NCI-H2196 treated with DMSO at 0.1 percent for 48 hours (cell line): ENCODE measurements around the gene BRME1.
"Not testable (repeated sequence)": the region's sequence is repeated elsewhere in the genome, so short reads cannot be mapped to it uniquely, and the experiment has no call there.

Source experiments
- DNase-seq: peaks from one replicate; lab custom pipeline; 2025; ENCODE audit not compliant: unreplicated experiment; lab: John Stamatoyannopoulos, UW

Gene BRME1

DNA sequence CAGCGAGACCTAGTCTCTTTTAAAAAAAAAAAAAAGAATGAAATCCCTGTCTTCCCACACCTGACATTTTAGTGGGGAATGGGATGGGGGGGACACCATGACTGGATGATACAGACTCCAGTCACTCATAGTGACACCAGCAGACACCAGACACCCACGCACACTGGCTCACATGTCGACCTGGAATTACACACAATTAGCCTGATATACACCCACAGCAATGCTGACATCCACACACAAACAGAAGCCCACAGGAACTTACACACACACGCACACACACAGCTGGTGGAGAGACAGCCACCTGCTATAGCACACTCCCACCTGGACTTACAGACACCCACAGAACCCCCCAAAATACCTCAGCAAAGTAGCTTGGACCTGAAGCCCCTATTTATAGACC lies 37.3 kb downstream of the BRME1 start:
- DNase-seq, result no peak

DNA sequence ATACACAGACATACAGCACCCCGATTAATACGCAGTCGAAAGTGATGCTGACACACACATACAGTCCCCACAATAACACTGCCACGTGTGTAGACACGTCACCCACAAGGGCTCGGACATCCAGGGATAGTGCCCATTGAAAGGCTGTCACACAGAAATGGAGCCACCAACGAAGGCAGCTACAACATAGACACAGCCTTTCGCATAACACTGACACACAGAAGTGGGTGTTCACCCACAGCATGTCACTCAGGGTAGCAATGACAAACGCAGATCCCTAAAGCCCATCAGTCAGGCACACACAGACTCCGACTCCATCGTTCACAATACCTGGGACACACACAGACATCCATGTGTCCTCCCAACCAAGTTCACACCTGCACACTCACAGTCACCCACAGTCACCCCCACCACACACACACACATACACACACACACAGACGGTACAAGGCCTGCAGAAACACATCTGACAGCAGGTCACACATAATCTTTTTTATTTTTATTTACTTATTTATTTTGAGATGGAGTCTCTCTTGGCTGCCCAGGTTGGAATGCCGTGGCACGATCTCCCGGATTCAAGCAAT lies 39.4 kb downstream of the BRME1 start:
- no peak for DNase-seq

DNA sequence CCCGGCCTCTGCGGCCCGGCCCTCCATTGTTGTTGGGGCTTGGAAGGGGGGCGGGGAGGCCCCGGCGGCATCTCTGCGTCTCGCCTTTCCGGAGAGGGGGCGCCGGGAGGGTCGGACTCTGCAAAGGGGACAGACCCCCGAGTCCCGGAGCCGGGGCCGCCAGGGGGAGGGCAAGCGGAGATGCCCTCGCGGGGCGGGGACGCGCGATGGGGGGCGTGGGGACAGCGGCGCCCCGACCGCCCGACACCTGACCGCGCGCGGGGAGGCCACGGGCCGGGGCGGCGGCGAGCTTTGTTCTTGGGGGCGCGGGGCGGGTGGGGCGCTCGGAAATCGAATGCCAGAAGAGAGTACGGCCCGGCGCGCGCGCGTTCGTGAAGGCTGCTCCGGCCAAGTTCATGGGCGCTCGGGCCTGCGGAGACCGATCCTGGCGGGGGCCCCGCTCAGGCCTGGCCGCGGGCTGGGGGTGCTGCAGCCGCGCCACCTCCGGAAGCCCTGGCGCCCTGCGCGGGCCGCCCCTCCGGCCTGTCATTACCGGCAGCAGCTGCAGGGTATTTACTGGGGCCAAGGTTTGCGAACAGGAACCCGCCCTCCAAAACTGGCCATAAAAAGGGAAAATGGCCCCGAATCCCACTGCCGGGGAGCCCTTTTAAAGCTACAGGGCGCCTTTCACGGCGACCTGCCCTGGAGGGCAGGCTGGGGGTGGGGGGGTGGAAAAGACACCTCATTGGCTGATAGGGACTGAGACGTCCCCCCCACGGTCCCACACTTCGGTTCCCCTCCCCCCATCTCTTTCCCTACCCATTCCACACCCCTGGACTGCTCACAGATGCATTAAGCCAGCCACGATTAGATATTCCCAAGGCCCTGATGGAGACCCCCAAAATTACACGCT lies 40.1 kb downstream of the BRME1 start:
- DNase-seq, result no peak

DNA sequence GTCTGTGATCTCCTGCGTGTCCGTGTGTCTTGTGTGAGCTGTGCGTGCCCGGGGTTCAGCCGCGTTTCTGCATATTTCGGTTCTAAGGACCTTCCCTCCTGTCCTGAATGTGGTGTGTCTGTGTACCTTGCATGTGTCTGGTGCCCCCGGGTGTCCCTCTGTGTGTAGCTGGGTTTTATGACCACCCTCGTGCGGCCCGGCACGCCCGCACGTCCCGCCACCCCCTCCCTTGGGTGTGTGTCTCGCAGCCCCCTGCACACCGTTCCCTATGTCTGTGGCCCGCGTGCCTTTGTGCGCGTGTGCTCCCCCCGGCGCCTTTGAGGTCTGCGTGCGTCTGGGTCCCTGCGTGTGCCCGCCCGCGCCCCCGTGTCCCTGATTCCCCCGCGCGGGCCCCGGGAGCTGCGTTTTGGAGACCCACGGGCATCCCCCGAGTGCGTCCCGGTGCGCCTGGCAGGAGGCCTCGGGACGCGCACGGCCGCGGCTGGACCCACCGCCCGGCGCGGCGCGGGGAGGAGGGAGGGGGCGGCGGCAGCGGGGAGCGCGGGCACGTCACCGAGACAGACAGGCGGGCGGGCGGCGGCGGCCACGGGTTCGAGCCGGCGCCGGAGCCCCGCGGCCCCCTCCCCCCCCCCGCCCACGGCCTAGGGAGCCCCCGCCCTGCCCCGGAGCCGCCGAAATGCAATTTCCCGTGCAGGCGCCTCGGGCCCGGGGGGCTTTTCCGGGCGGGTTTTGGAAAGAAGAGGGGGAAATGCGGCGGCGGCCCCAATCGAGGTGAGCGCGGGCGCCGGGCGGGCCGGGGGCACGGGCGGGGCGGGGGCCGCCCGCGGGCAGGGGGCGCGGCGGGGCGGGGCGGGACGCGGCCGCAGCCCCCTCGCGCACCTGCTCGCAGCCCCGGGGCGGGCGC lies 41.0 kb downstream of the BRME1 start:
- no peak for DNase-seq

DNA sequence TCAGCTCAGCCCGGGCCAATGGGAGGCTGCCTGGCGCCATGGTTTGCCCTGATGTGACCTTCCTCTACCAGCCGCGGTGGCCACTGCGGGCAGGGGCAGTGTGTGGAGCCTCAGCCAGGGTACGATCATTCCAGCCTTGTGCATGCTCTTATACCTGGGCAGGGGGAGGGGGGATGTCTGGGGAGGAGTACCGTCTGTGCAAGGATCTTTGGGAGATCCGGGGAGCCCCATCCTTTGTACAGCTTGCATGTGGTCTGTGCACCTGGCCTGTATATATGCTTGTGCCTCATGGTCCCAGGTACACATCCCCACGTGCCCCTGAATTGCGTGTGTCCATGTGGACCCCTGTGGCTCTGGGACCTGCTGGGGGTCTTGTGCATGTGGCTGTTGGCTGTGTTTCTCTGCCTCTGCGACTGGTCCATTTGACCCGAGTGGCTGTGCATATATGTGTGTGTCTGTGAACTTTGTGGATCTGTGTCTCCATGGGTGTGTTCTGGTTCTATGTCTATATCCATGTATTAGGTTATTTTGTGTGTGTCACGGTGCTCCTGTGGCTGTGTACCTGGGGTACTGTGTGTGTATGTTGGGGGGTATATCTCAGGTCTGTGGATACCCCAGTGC lies 41.8 kb downstream of the BRME1 start:
- DNase-seq, result no peak

DNA sequence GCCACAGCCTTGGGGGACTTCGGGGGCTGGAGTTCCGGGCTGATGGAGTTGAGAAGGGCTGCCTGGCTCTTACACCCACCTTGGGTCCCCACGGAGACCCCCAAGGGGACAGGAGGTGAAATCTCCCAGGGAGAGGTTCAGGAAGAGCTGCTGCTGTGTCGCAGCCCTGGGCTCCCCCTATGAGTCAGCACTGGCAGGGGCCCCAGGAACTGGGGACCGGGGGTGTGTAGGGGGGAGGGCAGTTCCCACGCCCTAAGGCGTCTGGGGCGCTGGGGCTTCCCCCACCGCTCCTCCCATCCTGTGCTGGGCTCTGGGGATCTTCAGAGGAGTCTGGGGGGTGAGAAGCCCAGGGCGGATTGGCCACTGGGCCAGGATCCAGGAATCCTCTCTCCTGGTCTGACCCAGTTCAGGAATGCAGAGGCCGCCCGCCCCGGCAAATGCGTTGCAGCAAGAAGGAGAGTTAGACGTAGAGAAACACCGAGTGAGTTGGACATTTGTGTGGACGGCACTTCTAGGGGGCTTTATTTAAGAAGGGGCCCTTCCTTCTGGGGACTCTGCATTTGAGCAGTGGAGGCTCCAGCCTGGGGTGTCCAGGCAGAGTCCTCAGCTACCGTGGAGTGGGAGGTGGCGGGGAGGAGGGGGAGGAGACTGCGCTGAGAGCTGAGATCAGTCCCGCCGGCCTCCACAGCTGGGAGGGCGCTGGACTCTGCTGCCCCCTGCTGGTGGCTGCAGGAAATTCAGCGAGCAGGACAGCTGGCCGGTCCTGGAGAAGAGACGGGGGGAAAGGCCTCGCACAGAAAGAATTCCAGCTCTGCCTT lies 44.0 kb downstream of the BRME1 start:
- peak; percentile 78 for DNase-seq

DNA sequence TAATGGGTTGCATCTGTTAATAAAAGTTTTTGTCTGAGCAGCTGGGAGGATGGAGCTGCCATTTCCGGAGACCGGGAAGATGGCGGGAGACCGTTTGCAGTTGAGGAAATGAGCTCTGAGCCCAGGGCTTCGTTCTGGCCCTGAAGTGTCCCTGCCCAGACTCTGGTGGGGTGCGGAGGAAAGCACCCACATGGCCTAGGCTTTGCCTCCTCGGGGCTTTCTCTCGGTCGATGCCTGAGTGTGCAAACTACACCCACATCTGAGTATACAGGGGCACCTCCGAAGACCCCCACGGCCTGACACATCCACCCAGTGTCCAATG lies 44.6 kb downstream of the BRME1 start:
- DNase-seq, result no peak

DNA sequence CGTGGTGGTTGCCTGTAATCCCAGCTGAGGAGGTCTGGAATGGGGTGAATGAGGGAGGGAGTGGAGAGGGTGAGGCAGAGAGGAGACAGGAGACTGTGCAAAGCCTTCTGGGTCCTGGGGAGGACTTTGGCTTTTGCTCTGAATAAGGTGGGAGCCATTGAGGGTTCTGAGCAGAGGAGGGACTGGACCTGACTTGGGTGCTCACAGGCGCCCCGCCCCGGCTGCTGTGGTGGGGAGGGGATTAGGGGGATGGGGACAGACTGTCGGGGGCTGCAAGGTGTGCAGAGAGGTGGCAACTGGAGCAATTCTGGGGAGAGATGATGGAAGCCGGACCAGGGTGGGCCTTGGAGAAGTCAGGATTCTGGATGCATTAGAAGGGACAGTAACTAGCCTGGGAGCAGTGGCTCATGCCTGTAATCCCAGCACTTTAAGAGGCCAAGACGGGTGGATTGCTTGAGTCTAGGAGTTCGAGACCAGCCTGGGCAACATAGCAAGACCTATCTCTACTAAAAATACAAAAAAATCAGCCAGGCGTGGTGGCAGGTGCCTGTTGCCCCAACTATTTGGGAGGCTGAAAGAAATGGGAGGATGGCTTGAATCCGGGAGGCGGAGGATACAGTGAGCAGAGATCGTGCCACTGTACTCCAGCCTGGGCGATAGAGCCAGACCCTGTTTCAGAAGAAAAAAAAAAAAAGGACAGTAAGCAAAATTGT lies 45.1 kb downstream of the BRME1 start:
- DNase-seq, result no peak

DNA sequence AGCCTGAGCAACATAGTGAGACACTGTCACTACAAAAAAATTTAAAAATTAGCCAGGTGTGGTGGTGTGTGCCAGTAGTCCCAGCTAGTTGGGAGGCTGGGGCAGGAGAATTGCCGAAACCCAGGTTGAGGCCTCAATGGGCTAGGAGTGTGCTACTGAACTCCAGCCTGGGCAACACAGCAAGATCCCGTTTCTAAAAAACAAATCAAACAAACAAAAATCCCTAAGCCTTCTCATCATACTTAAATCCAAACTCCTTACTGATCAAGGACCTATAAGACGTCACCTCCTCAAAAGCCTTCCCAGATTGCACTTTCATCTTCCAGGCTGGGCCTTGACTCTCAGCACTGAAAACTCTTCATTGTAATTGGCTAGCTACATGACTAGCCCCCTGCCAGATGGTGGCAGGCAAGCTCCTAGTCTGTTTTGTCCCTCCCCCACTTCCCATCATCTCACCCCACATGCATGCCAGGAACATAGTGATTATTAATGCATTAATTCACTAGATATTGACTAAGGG lies 46.5 kb downstream of the BRME1 start:
- no peak for DNase-seq

DNA sequence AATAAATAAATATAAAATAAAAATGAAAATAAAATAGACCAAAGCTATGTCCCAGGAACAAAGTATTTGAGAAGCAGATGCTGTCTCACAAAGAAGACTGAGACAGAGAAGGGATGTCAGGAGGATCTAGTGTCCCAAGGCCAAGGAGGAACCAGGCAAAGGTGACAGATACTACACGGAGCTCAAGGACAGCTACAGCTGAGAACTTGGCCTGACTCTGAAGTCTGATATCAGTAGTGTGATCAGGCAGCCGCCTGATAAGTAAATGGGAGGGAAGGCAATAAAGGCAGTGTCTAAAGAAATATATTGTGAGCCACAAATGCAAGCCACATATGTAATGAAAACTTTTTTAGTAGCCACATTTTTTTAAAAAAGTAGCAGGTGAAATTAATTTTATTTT lies 49.4 kb downstream of the BRME1 start:
- no peak for DNase-seq

DNA sequence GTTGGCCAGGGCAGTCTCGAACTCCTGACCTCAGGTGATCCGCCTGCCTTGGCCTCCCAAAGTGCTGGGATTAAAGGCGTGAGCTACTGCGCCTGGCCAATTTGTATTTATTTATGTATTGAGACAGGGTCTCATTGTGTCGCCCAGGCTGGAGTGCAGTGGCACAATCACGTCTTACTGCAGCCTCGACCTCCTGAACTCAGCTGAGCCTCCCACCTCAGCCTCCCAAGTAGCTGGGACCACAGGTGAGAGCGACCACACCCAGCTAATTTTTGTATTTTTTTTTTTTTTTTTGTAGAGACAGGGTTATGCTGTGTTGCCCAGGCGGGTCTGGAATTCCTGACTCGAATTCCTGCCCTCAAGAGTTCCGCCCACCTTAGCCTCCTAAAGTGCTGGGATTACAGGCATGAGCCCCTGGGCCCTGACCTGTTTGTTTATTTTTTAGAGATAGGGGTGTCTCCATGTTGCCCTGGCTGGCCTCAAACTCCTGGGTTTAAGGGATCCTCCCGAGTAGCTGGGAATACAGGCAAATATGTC lies 53.7 kb downstream of the BRME1 start:
- DNase-seq, result not testable (repeated sequence)

DNA sequence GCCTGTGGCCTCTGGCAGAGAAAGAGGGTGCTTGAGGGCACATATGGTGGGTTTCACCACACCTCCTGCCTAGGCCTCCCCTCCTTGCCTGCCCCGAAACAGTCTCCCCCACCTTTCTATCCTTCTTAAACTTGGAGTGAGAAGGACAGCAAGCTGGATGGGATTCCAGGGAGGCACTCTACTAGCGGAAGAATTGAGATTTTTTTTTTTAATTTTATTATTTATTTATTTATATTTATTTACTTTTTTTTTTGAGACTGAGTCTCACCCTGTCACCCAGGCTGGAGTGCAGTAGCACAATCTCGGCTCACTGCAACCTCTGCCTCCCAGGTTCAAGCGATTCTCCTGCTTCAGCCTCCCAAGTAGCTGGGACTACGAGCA lies 54.2 kb downstream of the BRME1 start:
- not testable (repeated sequence) for DNase-seq

DNA sequence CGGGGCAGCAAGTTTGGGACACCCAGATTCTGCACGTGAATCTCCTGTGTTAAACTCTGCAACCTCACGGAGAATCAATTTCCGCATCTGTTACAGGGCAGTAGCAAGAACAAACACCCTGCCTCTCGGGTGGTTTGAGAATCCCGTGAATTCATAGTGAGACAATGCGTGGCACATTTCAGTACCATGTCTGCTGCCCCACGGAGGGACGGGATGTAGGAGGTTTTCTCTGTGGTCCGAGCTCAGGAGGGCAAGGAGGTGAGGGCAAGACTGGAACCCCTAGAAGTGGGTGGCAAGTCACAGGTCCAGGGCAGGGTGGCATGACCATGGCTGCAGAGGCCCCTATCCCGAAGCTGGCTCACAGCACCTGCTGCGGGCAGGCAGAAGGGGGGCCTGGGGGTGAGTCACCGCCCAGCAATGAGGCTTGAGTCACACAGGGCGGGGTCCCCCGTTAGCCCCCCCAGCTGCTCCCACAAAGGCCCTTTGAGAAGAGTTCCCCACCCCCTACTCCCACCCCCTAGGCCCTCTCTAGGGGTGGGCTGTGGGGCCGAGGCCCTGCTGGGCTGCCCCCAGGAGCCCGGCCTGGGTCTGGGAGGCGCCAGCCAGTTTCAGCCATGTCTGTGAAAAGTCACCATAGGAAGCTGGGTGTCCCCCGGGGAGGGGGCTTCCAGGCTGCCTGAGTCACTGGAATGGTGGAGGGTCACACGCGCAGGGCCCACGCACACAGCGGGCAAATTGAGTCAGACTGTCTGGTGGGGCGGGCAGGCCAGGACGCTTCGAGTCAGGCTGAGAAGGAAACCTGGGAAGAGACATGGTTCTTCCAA lies 54.8 kb downstream of the BRME1 start:
- peak; percentile 54 for DNase-seq

DNA sequence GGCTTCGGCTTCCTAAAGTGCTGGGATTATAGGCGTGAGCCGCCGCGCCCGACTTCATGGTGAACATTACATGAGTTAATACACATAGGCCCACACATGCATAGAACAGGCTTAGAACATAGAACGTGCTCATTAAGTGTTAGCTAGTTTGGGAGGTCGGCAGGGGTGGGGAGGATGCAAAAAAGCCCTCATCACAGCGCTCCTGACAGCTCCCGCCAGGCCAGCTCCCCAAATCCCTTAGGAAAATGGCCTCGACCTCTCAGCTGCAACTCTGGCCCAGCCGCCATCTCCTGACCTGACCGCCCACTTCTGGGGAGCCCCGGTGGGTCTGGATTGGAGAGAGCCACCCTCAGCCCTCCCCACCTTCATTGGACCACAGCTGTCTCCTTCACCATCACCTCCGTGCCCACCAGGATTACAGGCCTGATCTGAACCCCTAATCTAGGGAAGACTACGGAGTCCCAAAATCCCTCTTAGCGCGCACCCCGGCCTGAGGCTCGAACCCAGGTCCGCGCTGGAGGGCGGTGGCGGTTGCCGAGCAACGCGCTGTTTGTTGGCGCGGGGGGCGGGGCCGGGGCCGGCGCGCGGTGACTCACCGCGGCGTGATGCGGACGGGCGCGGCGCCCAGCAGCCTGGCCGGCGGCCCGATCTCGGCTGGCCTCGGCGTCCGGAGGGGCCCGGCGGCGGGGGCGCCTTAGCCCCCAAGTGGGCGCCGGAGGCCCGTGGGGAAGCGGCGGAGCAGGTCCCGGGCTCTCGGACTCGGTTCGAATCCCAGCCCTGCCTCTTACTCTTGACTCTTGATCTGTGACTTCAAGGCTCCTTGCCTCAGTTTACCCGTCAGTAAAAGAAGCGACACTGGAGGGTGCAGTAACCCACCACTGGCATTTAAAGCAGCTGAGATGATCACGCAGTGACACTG lies 55.7 kb downstream of the BRME1 start:
- DNase-seq, result peak; percentile 40

DNA sequence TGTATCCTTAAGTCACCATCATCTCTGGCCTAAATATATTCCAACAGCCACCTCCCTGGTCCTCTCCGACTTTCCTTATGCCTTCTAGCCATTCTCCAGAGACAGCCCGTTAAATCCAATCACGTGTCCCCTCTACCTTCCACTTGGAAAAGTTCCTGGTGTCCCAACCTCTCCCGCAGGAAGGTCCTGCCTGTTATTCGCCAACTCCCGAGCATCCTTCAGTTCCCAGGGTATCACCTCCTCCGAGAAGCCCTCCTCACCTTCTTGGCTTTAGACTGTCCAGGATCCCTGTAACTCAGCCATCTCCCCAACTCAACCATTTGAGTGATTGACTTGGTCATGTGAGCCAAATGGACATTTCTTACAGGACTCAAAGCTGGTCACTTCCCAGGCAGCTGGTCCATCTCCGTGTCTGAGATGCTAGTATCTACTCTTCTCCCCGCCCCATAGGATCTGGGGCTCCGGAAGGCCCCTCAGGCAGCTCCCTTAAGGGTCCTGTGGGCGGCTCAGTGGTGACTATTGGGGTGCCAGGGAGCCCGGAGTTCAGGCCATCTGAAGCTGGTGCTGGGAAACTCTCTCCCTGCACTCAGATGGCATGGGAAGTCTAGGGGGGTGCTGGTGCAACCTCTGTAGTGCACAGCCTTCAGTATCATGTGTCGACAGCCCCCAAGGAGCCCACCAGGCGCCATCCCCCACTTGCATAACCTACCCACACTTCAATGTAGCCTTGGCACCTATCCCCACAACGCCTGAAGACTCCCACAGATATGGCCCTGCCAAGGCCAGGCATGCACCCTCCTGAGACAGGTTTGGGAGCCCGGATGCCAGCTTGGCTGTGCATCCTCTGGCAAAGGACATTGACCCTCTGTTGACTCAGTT lies 56.9 kb downstream of the BRME1 start:
- no peak for DNase-seq

DNA sequence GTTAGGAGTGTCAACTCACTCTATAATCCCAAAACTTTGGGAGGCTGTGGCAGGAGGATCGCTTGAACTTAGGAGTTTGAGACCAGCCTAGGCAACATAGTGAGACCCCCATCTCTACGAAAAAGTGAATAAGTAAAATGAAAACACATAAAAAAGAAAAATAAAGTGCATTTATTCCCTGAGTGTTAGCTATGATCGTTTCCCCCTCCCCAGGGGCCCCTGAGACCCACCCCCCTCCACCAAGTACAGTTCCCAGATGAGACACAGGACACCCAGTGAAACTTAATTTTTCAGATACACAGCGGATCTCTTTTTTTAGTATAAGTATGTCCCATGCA lies 57.6 kb downstream of the BRME1 start:
- DNase-seq, result no peak
